ENCODE results near the gene ABTB1. TPM values are rescaled to one million over a fixed set of nuclear protein-coding genes. Genes with fewer than 3 reads are reported as not detected.
A peak's percentile ranks its signal among the peaks of the same experiment; 100 is the strongest.
"Not testable (repeated sequence)": the region's sequence is repeated elsewhere in the genome, so short reads cannot be mapped to it uniquely, and the experiment has no call there.

Gene ABTB1
- total RNA-seq, 3 donors from 2014 or later, result 19.9 to 48.7 (median 33.7) TPM

DNA sequence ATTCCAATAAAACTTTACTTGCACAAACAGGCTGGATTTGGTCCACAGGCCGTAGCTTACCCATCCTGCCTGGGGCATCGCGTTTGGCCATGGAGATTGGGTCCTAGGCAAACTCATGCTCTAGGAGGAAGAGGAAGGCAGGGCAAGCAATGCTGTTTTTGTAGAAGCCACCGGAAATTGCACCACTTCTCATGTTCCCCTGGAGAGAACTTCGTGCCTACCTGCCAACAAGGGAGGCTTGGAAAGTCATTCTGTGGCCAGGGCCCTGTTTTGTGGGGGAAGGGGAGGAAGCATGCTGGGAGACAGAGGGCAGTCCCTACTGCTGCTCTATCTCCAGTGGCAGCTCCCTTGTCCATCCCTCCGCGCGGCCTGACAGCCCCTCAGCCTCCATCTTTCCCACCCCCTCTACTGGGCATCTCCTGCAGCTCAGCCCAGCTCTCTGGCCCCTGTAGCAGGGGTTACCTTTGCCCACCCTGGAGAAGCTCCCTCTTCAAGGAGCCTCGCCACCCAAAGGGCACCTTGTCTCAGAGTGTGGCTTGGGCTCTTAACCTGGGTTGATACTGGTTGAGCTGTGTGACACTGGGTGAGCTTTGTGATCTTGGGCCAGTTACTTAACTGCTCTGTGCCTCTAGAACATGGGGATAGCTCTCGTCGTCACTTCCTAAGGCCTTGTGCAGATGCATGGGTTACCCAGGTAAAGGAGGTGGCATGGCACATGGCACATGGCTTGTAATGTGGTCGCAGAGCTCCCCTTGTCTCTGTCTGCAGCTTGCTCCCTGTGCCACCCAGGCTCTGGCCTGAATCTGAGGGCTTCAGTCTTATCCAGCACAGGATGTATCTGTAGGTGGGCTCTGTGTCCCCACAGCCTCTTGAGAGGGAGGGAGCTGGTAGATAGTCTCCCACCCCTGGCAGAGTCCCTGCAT, 6.1 kb downstream of the ABTB1 start:
- H3K4me3 ChIP-seq, result no peak overlapping the region
- ATAC-seq (no peak), DNase-seq (peak; percentile 2 to 40 (median 18))
- no peaks in the 10 kb centered on the region for H3K36me3 ChIP-seq (ENCODE audit: low read depth)
- no peak for TF ChIP-seq CTCF (IDR thresholded peaks at IDR 0.05)
- H3K9me3 ChIP-seq, result no peaks in the 10 kb centered on the region
- H3K4me1 ChIP-seq (ENCODE audit: low read depth), result peaks cover 9% of the 10 kb centered on the region
- intact Hi-C loops (cut with DNase I, micrococcal nuclease), result no loop called here

DNA sequence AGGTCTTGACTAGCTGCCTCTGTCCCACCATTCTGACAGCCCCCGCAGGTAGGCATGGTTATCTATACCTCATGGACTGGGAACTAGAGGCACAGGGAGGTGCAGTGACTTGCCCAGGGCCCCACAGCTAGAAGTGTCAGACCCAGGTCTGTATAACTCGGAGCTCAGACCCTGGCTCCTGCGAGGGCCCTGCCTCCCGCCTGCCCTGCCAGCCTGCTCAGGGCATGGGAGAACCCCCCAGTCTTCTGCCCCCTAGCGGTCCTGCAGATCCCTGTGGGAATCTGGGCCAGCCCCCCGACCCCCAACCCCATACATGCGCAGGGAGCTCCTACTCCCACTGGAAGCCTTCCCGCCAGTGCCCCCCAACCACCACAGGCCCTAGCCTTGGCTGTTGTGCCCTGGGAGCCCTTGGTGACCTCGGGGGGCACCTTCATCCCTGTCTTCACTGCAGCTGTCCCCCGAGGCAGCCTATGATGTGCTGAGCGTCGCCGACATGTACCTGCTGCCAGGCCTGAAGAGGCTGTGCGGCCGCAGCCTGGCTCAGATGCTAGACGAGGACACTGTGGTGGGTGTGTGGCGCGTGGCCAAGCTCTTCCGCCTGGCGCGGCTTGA, 6.9 kb downstream of the ABTB1 start:
- TF ChIP-seq CTCF (IDR thresholded peaks at IDR 0.05), result no peak
- Histone ChIP-seq H3K9me3 (no peaks in the 10 kb centered on the region), H3K4me1 (ENCODE audit: low read depth) (peaks cover 9% of the 10 kb centered on the region), H3K36me3 (ENCODE audit: low read depth) (no peaks in the 10 kb centered on the region), H3K4me3 (no peak overlapping the region)
- intact Hi-C loops (cut with DNase I, micrococcal nuclease), result no loop called here
- DNase-seq (peak; percentile 1 to 36 (median 20)), ATAC-seq (no peak)

DNA sequence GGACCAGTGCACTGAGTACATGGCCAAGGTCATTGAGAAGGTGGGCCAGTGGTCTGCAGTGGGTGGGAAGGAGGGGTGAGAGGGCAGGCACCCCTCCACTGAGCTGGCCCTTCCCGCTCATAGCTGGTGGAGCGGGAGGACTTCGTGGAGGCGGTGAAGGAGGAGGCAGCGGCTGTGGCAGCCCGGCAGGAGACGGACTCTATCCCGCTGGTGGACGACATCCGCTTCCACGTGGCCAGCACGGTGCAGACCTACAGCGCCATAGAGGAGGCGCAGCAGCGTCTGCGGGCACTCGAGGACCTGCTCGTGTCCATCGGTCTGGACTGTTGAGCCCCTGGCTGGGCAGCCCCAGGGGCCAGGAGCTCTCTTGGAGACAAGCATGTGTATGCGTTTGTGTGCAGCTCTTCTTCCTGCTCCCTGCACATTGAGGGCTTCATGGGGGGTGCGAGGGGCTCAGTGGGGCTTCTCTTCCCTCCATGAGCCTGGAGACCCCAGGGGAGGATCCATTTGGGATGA, 7.5 kb downstream of the ABTB1 start:
- Histone ChIP-seq H3K4me3 (no peak overlapping the region), H3K4me1 (ENCODE audit: low read depth) (peaks cover 6% of the 10 kb centered on the region), H3K36me3 (ENCODE audit: low read depth) (no peaks in the 10 kb centered on the region), H3K9me3 (no peaks in the 10 kb centered on the region)
- intact Hi-C loops (cut with DNase I, micrococcal nuclease), result no loop called here
- ATAC-seq, result no peak
- no peak for TF ChIP-seq CTCF (IDR thresholded peaks at IDR 0.05)
- DNase-seq, result peak in 2 of 3 donors; percentile 20 to 43

GRCh38 chr3:127680798-127681221, 8.1 kb downstream of the ABTB1 start:
- DNase-seq, result peak in 1 of 3 donors; percentile 22
- Histone ChIP-seq H3K4me1 (ENCODE audit: low read depth) (peaks cover under 1% of the 10 kb centered on the region), H3K9me3 (no peaks in the 10 kb centered on the region), H3K36me3 (ENCODE audit: low read depth) (no peaks in the 10 kb centered on the region), H3K4me3 (no peak overlapping the region)
- ATAC-seq, result no peak
- intact Hi-C loops (cut with DNase I, micrococcal nuclease), result no loop called here
- TF ChIP-seq CTCF (IDR thresholded peaks at IDR 0.05), result no peak

DNA sequence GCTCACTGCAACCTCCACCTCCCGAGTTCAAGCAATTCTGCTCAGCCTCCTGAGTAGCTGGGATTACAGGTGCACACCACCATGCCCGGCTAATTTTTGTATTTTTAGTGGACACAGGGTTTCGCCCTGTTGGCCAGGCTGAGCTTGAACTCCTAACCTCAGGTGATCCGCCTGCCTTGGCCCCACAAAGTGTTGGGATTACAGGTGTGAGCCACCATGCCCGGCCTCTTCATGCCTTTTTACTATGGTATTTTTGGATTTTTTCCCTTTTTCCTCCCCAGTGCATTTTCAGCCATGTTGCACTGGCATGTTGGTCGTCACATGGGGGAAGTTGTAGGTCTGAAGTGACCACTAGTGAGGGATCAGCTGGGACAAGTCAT, 9.4 kb downstream of the ABTB1 start:
- H3K9me3 ChIP-seq; H3K36me3 ChIP-seq (ENCODE audit: low read depth); H3K4me3 ChIP-seq; H3K4me1 ChIP-seq (ENCODE audit: low read depth); ATAC-seq; intact Hi-C loops (cut with DNase I, micrococcal nuclease): not testable (repeated sequence)
- peak in 2 of 3 donors; percentile 3 to 10 for DNase-seq

DNA sequence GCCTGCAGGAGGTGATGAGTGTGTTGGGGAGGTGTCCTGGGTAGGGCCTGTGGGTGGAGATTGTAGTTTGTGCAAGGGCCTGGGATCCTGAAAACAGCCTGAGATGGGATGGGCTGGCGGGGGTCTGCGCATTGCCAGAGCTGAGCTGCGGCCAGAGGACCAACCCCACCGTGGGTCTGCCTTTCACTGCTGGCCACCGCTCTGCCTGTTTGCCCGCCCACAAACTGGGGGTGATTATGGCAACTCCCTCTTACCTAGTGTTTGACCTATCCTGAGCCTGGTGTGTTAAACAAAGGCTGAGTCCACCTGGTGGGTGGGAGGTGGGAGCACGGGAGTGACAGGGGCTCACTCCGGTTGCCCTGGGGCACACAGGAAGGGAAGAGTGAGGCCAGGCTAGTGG, 9.8 kb downstream of the ABTB1 start:
- no peaks in the 10 kb centered on the region for H3K9me3 ChIP-seq
- no peak for ATAC-seq
- H3K4me3 ChIP-seq, result no peak overlapping the region
- no peaks in the 10 kb centered on the region for H3K4me1 ChIP-seq (ENCODE audit: low read depth)
- no peak for TF ChIP-seq CTCF (IDR thresholded peaks at IDR 0.05)
- no peaks in the 10 kb centered on the region for H3K36me3 ChIP-seq (ENCODE audit: low read depth)
- peak in 2 of 3 donors; percentile 17 to 38 for DNase-seq
- intact Hi-C loops (cut with DNase I, micrococcal nuclease), result no loop called here
